ENCODE measurements around the gene TAGLN.

DNA sequence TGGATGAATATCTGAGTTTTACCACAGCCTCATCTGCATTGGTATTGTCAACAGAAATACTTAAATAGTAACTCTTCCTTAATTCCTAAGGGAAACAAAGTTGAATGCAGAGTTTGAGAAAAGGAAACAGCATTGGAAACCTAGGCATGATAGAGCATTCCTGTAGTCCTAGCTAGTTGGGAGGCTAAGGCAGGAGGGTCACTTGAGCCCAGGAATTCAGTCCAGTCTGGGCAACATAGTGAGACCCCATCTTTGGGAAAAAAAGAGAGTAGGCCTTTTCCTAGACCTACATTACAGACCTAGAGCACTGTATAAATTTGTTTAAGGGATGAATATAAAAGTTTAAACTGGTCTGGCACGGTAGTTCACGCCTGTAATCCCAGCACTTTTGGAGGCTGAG lies 41.7 kb upstream of the TAGLN start:
- no peak for TF ChIP-seq CTCF (IDR thresholded peaks at IDR 0.05; ENCODE audit: low read depth, low read length, poor library complexity, severe bottlenecking)
- TF ChIP-seq EZH2phosphoT487 (IDR thresholded peaks at IDR 0.05; ENCODE audit: borderline replicate concordance, low read length) = no peak

Measured in DOHH2 (cell line).